ENCODE data around the gene DNAH1. TPM values are rescaled to one million over a fixed set of nuclear protein-coding genes. Genes with fewer than 3 reads are reported as not detected.
A peak's percentile ranks its signal among the peaks of the same experiment; 100 is the strongest.
"Not testable (repeated sequence)": the region's sequence is repeated elsewhere in the genome, so short reads cannot be mapped to it uniquely, and the experiment has no call there.

Gene DNAH1
- polyA plus RNA-seq, 1 donor, result 22.9 TPM

DNA sequence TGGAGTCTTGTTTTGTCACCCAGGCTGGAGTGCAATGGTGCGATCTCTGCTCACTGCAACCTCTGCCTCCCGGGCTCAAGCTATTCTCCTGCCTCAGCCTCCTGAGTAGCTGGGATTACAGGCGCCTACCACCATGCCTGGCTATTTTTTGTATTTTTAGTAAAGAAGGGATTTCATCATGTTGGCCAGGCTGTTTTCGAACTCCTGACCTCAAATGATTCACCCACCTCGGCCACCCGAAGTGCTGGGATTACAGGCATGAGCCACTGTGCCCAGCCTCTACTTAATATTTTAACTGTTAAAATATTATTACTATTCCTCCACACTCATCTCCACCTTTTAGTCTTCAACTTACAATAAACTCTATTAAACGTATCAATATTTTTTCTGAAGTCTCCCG, 22.0 kb downstream of the DNAH1 start:
- WGBS (ENCODE audit: insufficient coverage, low lambda C conversion rate), result 100% methylated on average over 2 of the region's 8 CpGs
- DNase-seq, result not testable (repeated sequence)

DNA sequence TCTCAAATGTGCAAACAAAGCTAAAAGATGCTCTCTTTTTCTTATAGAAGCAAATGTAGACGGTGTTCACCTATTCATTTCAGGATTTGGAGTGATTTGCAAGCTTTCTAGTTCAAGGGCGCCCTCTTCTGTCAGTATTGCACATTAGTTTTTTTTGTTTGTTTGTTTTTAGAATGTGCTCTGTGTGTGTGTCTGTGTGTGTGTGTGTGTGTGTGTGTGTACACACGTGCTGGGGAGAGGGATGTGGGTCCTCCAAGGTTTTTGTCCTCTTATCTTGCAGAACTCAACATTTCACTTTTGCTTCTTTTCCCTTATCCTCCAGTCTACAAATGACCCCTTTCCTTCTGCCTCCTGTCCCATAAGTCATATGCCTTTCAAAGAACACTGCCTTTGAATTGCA, 23.5 kb downstream of the DNAH1 start:
- no peaks in the 10 kb centered on the region for H3K4me1 ChIP-seq (ENCODE audit: control insufficient read depth, insufficient read depth, low read length)
- 40% methylated on average over 1 of the region's 3 CpGs for WGBS (ENCODE audit: insufficient coverage, low lambda C conversion rate)
- H3K9me3 ChIP-seq (ENCODE audit: control insufficient read depth, low read depth, low read length), result no peaks in the 10 kb centered on the region

More for the DNA sequence above, 22.0 kb downstream of the DNAH1 start:
- peaks cover 11% of the 10 kb centered on the region for H3K36me3 ChIP-seq (ENCODE audit: control insufficient read depth, insufficient read depth, low read length)
- H3K4me3 ChIP-seq (ENCODE audit: low read length); H3K27ac ChIP-seq (ENCODE audit: low read length); H3K27me3 ChIP-seq (ENCODE audit: control insufficient read depth, insufficient read depth, low read length); H3K9me3 ChIP-seq (ENCODE audit: control insufficient read depth, low read depth, low read length); H3K4me1 ChIP-seq (ENCODE audit: control insufficient read depth, insufficient read depth, low read length): not testable (repeated sequence)

DNA sequence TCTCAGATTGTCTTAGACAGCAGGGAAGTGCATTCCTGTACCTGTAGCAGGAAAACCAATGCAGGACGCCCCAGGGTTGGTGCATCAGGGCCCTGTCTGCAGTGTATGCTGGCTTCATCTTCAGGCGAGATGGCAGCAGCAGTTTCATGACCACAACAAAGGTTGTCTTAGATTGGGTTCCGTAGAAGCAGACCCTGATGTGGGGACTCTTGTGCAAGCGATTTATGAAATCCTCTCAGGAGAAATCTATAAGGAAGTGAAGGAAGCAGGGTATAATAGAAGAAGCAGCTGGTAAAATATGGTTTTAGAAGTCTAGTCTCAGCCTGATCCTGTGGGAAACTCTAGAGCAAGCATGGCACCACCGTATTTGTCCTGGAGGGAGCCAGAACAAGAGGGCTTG, 25.0 kb downstream of the DNAH1 start:
- Histone ChIP-seq H3K9me3 (ENCODE audit: control insufficient read depth, low read depth, low read length) (no peaks in the 10 kb centered on the region), H3K36me3 (ENCODE audit: control insufficient read depth, insufficient read depth, low read length) (peaks cover 28% of the 10 kb centered on the region), H3K27me3 (ENCODE audit: control insufficient read depth, insufficient read depth, low read length) (no peaks in the 10 kb centered on the region), H3K27ac (ENCODE audit: low read length) (no peak overlapping the region), H3K4me3 (ENCODE audit: low read length) (no peak overlapping the region), H3K4me1 (ENCODE audit: control insufficient read depth, insufficient read depth, low read length) (no peaks in the 10 kb centered on the region)
- no CpG with 5 or more reads among the region's 5 CpGs for WGBS (ENCODE audit: insufficient coverage, low lambda C conversion rate)
- DNase-seq, result no peak

More for the DNA sequence above, 23.5 kb downstream of the DNAH1 start:
- H3K27me3 ChIP-seq (ENCODE audit: control insufficient read depth, insufficient read depth, low read length), result no peaks in the 10 kb centered on the region
- H3K36me3 ChIP-seq (ENCODE audit: control insufficient read depth, insufficient read depth, low read length), result peaks cover 17% of the 10 kb centered on the region
- DNase-seq, result peak; percentile 71 to 72
- H3K27ac ChIP-seq (ENCODE audit: low read length), result no peak overlapping the region
- no peak overlapping the region for H3K4me3 ChIP-seq (ENCODE audit: low read length)

GRCh38 chr3:52343946-52344600, 28.0 kb downstream of the DNAH1 start:
- peaks cover 47% of the 10 kb centered on the region for H3K36me3 ChIP-seq (ENCODE audit: control insufficient read depth, insufficient read depth, low read length)
- H3K4me3 ChIP-seq (ENCODE audit: low read length), result no peak overlapping the region
- H3K4me1 ChIP-seq (ENCODE audit: control insufficient read depth, insufficient read depth, low read length), result no peaks in the 10 kb centered on the region
- DNase-seq, result no peak
- H3K27ac ChIP-seq (ENCODE audit: low read length), result no peak overlapping the region
- H3K9me3 ChIP-seq (ENCODE audit: control insufficient read depth, low read depth, low read length), result no peaks in the 10 kb centered on the region
- H3K27me3 ChIP-seq (ENCODE audit: control insufficient read depth, insufficient read depth, low read length), result no peaks in the 10 kb centered on the region
- WGBS (ENCODE audit: insufficient coverage, low lambda C conversion rate), result no CpG with 5 or more reads among the region's 11 CpGs

DNA sequence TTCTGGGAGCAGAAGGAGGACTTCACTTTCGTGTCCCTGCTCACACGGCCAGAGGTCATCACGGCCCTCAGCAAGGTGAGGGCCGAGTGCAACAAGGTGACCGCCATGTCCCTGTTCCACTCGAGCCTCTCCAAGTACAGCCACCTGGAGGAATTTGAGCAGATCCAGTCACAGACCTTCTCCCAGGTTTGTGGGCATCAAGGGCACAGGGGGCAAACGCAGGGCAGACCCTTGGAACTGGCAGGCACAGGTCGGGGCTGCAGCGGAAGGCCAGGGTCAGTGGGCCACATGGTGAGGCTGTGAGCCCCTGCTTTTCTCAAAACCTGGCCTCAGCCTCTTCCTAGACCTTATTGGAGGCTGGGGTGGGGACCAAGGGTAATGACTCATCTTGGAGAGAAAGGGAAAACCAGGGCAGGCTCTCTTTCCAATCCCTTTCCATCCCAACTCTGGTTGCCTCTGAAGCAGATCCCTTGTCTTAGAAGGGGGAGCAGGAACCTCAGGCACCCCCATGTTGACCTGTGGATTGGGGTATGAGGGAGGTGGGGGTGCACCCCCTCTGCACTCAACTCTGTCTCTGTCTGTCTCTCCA, 29.5 kb downstream of the DNAH1 start:
- H3K27me3 ChIP-seq (ENCODE audit: control insufficient read depth, insufficient read depth, low read length), result no peaks in the 10 kb centered on the region
- H3K9me3 ChIP-seq (ENCODE audit: control insufficient read depth, low read depth, low read length), result no peaks in the 10 kb centered on the region
- H3K27ac ChIP-seq (ENCODE audit: low read length), result no peak overlapping the region
- no peaks in the 10 kb centered on the region for H3K4me1 ChIP-seq (ENCODE audit: control insufficient read depth, insufficient read depth, low read length)
- peaks cover 60% of the 10 kb centered on the region for H3K36me3 ChIP-seq (ENCODE audit: control insufficient read depth, insufficient read depth, low read length)
- H3K4me3 ChIP-seq (ENCODE audit: low read length), result no peak overlapping the region
- no CpG with 5 or more reads among the region's 9 CpGs for WGBS (ENCODE audit: insufficient coverage, low lambda C conversion rate)
- no peak for DNase-seq

- no peaks in the 10 kb centered on the region for H3K4me1 ChIP-seq (ENCODE audit: control insufficient read depth, insufficient read depth, low read length)
- no peaks in the 10 kb centered on the region for H3K27me3 ChIP-seq (ENCODE audit: control insufficient read depth, insufficient read depth, low read length)
- peaks cover 59% of the 10 kb centered on the region for H3K36me3 ChIP-seq (ENCODE audit: control insufficient read depth, insufficient read depth, low read length)
- no CpG with 5 or more reads among the region's 16 CpGs for WGBS (ENCODE audit: insufficient coverage, low lambda C conversion rate)
- no peak for DNase-seq
- H3K27ac ChIP-seq (ENCODE audit: low read length), result no peak overlapping the region
- no peak overlapping the region for H3K4me3 ChIP-seq (ENCODE audit: low read length)
- no peaks in the 10 kb centered on the region for H3K9me3 ChIP-seq (ENCODE audit: control insufficient read depth, low read depth, low read length)
Observed at GRCh38 chr3:52346623-52347530, 30.8 kb downstream of the DNAH1 start.

DNA sequence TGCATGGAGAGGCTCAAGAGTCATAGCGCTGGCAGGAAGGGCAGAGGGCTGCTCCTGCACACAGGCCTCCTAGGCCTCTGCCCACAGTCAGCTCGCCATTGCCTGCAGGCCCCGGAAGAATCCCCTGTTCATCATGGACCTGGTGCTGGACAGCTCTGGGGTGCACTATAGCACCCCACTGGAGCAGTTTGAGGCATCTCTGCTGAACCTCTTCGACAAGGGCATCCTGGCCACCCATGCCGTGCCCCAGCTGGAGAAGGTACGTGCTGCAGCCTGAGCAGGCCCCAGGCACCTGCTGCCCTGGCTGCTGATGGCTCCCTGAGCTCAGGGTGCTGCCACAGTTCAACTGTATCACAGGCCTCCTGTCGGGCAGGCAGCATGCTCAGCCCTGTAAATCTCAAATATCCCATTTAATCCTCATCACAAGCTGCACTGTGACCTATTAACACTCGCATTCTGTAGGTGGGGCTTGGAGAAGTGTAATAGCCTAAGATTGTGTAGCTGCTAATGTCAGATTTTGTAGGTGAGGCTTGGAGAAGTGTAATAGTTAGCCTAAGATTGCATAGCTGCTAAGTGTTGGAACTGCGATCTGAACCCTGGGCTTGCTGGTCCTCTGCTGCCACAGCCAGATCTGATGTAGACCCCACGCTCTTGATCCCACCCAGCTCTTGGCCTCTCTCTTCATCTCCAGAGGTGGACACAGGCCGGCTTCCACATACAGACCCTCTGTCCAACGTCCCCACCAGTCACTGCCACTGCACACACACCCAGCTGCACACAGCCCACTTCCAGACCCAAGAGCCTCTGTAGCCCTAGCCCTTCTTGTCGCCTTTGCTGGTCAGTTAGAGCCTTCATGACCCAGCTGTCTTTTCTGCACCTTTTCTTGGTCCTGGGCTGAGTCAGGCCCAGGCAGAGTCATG, 31.9 kb downstream of the DNAH1 start:
- Histone ChIP-seq H3K36me3 (ENCODE audit: control insufficient read depth, insufficient read depth, low read length) (peaks cover 66% of the 10 kb centered on the region), H3K9me3 (ENCODE audit: control insufficient read depth, low read depth, low read length) (no peaks in the 10 kb centered on the region), H3K27me3 (ENCODE audit: control insufficient read depth, insufficient read depth, low read length) (no peaks in the 10 kb centered on the region), H3K4me3 (ENCODE audit: low read length) (no peak overlapping the region), H3K27ac (ENCODE audit: low read length) (no peak overlapping the region), H3K4me1 (ENCODE audit: control insufficient read depth, insufficient read depth, low read length) (no peaks in the 10 kb centered on the region)
- WGBS (ENCODE audit: insufficient coverage, low lambda C conversion rate), result no CpG with 5 or more reads among the region's 13 CpGs
- DNase-seq, result no peak

- WGBS (ENCODE audit: insufficient coverage, low lambda C conversion rate), result no CpG with 5 or more reads among the region's 11 CpGs
- H3K9me3 ChIP-seq (ENCODE audit: control insufficient read depth, low read depth, low read length), result no peaks in the 10 kb centered on the region
- H3K27ac ChIP-seq (ENCODE audit: low read length), result no peak overlapping the region
- peaks cover 74% of the 10 kb centered on the region for H3K36me3 ChIP-seq (ENCODE audit: control insufficient read depth, insufficient read depth, low read length)
- no peaks in the 10 kb centered on the region for H3K4me1 ChIP-seq (ENCODE audit: control insufficient read depth, insufficient read depth, low read length)
- H3K4me3 ChIP-seq (ENCODE audit: low read length), result no peak overlapping the region
- DNase-seq, result no peak
- H3K27me3 ChIP-seq (ENCODE audit: control insufficient read depth, insufficient read depth, low read length), result no peaks in the 10 kb centered on the region
Observed at GRCh38 chr3:52349131-52349530, 33.0 kb downstream of the DNAH1 start.

DNA sequence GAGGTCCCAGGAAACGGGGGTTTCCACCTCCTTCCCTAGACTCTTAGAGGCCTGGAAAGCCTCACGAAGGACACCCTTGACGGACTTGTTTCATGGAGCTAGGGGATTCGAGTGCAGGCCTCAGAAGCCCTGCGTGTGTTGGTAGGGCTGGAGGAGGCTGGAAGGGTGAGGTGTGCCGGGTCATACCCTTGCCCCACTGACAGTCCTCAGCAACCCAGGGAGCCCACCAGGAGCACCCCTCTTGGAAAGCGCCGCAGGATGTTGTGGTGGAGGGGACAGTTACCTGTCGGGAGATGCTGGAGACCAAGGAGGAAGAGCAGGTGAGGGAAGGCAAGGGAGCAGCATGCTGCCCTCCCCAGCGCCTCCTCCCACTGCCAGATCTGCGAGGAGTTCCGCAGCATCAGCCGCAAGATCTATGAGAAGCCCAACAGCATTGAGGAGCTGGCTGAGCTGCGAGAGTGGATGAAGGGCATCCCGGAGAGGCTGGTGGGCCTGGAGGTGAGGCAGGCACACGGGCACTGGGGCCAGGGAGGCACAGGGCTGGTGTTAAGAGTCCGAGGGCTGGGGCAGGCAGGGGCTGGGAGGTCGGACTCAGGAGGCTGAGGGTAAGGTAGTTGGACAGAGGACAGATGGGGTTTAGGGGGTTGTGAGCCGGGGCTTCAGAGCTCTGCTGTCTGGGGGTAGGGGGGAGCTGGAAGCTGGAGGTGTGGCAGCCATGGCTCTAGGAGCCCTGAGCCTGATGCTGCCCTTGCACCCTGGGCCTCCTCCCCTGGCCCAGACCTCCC, 33.7 kb downstream of the DNAH1 start:
- Histone ChIP-seq H3K4me1 (ENCODE audit: control insufficient read depth, insufficient read depth, low read length) (no peaks in the 10 kb centered on the region), H3K9me3 (ENCODE audit: control insufficient read depth, low read depth, low read length) (no peaks in the 10 kb centered on the region), H3K4me3 (ENCODE audit: low read length) (no peak overlapping the region), H3K27me3 (ENCODE audit: control insufficient read depth, insufficient read depth, low read length) (no peaks in the 10 kb centered on the region), H3K27ac (ENCODE audit: low read length) (no peak overlapping the region), H3K36me3 (ENCODE audit: control insufficient read depth, insufficient read depth, low read length) (peaks cover 72% of the 10 kb centered on the region)
- WGBS (ENCODE audit: insufficient coverage, low lambda C conversion rate), result no CpG with 5 or more reads among the region's 19 CpGs
- DNase-seq, result no peak
